IMR-90 (cell line): ENCODE measurements around the gene RFTN1.

Source experiments
- CTCF ChIP-seq: conservative IDR thresholded peaks from 2 replicates; pipeline ENCODE4 v1.5.1; 2012; ENCODE audit warnings: mild to moderate bottlenecking, low read depth, low read length, improper control_type of control experiment
- NFE2L2 ChIP-seq: fragments of 150-350 bp; IDR thresholded peaks from 2 replicates; pipeline ENCODE4 v1.6.1; 2016; ENCODE audit warnings: low read depth, mild to moderate bottlenecking, low read length
- POLR2A ChIP-seq: IDR thresholded peaks from 2 replicates; pipeline ENCODE4 v1.6.1; 2012; ENCODE audit warnings: mild to moderate bottlenecking, low read depth, low read length
- RFX5 ChIP-seq: IDR thresholded peaks from 2 replicates; pipeline ENCODE4 v1.8.0; 2012; ENCODE audit warnings: low read depth, mild to moderate bottlenecking, low read length, moderate library complexity

GRCh38 chr3:16471897-16472296 lies 41.6 kb downstream of the RFTN1 start:
- TF ChIP-seq CTCF, result no peak
- no peak for TF ChIP-seq RFX5
- no peak for TF ChIP-seq POLR2A
- TF ChIP-seq NFE2L2, result no peak
